GM19328 (cell line): ENCODE measurements around the gene GLP2R.

Experiments
- ATAC-seq: cut with Tn5 transposase; IDR thresholded peaks from one replicate; pipeline ENCODE4 v1.9.1; 2021; ENCODE audit warnings: mild to moderate bottlenecking, moderate library complexity; ENCODE audit not compliant: unreplicated experiment

GLP2R gene

DNA sequence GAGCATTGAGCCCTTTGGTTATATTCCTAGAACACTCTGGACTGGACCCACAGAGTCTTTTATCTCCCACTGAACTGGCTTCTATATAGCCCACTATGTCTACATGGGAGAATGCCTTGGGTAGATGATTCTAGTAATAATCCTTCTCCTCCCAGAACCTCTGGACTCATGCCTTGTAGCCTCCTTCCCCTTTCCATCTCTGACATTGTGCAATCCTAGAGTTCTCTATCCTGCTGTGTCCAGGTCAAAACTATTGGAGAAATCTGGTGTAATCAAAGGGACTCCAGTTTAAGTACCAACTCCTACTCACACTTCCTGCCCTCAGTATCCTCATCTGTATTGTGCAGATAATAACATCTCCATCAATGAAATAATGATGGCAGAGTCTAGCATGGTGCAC lies 70.2 kb downstream of the GLP2R start:
- no peak for ATAC-seq

DNA sequence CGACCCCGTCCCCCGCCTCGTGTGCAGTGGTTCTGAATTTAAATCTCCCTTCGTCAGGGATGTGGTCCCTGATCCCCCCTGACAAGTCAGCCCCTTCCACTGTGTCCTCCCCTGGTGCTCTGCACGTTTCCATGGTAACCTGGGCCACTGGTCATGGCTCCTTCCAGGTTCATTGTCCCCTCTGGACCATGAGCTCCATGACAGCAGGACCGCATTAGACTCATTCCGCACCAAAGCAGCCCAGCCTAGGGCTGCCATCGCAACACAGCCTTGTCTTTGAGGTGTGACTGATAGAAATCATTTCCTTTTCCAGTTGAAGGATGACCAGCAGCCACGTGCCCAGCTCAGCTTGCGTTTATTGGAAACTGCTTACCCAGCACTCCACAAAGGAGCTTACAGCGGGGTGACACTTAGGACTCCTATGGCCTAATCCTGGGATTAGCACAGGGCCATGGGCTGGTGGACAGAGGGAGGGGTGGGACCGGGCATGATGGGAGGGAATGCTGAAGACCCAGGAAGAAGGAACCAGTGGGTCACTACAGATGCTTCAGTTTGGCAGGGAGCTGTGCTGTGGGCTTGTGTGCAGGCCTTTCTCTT lies 71.7 kb downstream of the GLP2R start:
- no peak for ATAC-seq

DNA sequence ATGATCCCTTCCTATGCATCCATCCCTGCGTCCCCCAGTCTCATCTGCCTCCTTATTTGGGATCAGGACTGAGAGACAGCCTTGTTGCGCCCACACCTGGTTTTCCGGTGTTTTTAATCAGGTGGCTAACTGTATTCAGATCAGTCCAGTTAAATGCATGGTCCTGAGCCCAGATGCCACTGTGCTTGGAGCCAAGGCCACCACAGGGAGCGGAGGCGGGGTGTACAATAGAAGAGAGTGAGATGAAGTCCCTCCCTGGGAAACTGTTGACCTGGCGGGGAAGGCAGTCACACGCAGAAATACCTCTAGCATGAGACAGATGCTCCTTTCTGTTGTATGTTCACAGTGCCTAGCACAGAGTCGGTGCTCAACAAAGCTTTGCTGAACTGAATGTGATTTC lies 73.1 kb downstream of the GLP2R start:
- no peak for ATAC-seq

DNA sequence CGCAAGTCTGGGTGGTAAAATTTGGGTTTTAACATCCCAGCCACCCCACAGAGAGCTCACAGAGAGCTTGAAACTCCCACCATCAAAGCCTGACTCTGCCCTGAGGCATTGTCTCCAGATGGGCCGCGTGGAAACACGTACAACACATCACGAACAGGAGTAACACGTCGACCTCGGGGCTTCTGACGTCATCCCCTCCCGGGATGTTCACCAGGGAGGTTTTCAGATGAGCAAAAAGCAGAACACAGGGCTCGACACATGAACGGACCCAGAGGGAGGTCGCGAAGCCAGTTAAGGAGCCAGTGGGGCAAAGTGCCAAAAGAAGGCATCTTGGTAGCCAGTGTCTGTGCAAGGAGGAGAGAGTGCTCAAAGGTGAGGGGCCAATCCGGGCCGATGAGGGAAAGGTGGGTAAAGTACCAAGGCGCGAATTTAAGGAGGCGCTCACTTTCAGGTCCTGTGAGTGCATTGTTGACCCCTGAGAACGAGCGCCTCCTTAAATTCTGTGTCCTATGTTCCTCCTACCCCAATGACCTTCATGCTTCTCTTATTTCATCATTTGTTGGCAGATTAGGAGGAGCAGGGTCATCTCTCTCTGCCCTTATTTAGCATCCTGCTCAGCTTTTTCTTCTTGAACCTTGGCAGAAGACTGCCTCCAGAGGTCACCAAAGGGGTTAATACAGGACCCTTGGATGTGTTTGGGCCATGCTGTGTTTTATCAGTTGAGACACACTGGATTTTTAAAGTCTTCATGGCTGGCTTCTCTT lies 73.7 kb downstream of the GLP2R start:
- no peak for ATAC-seq

DNA sequence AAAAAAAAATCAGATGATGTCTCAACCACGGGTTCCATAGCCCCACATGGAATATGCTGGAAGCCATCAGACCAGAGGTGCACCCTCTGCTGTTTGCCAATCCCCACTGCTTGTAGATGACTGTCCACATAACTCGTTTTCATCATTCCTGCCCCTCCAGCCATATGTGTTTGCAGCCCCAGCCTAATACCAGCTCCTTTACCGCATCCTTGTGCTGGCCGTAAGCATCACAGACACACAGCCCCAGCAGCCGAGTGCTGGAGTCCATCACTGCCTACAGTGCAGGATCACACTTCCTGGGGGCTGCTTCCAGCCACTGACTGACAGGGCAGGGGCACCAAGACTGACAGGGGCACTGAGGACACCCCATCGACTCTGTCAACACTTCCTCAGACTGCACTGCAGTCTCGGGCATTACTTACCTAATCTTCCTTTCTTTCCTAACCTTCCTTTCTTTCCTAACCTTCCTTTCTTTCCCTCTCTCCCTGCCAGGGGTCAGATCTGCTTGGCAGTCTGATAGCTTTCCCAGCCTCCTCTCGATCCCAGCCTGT lies 74.4 kb downstream of the GLP2R start:
- ATAC-seq, result no peak

DNA sequence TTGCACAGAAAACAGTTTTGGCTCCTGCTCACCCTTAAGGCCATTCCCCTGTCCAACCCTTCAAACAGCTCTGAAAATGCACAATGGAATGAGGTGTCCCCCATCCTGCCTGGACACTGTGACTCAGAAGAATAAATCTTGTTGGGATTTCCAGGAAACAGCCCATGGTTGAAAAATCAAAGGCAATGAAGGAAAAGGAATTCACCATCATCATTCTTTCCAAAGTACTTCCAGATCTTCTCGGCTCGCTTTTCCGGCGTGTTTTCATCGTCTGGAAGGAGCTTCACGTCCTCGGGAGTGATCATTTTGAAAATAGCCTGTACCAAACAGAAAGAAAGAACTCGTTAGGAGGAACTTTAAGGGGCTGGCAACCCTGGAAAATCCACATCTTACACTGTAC lies 75.1 kb downstream of the GLP2R start:
- ATAC-seq, result no peak

DNA sequence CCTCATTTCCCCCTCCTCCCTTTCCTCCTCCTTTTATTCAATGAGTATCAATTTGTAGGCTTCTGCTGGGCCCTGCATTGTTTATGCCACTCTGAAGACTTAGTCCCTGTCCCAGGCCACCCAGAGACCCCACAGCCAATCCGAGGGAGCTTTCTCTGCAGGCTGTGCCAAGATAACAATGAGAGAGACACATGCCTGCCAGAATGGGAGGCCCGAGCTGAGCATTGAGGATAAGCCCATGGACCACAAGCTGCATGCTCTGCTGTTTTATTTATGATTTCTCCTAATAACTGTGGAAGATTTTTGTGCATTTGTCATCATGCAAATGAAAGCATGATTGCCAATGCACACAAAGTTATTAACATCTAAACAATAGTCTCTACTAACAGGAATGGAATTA lies 76.4 kb downstream of the GLP2R start:
- no peak for ATAC-seq

DNA sequence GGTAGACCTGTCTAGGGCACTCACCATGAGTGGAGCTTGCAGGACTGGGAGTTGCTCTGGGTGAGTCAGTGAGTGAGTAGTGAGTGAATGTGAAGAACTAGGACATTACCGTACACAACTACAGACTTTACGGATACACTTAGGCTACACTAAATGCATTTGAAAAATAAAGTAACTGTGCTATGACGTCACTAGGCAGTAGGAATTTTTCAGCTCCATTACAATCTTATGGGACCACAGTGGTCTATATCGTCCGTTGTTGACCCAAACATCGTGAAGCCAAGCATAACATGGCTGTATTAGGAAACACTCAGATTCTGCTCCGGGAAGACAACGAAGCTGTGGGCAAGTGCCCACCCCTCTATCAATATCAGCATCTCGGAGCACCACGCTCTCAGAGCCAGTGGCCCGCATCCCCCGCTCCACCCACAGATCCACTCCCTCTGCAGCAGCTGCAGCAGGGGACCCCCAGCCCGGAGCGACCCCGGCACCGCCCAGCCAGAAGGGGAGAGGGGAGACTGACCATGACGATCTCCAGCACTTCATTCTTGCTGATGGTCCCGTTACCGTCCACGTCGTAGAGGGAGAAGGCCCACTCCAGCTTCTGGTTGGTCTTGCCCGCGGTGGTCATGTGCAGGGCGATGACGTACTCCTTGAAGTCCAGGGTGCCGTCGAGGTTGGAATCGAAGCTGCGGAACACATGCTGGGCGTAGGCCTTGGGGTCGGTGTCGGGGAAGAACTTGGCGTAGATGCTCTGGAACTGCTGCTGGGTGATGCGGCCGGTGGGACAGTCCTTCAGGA lies 78.8 kb downstream of the GLP2R start:
- no peak for ATAC-seq

DNA sequence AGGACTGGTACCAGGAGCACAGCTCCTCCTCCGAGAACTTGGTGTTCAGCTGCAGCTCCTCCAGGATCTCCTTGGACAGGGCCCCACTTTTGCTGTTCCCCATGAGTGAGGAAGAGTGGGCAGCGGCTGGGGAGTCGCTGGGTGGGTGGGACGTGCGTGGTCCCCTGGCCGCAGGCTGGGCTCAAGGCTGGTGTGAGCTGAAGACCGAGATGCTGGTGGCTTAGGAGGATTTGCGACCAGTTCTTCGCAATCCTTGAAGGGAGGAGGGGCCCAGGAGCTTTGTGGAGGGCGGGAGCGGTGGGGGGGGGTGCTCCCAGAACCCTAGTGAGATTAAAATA lies 79.3 kb downstream of the GLP2R start, which contains the start of gene RCVRN:
TSS of gene RCVRN (minus strand) at position 194 of the 338 bp plus-strand sequence. CDS start at position 103, 91 bp downstream.
- ATAC-seq, result no peak

DNA sequence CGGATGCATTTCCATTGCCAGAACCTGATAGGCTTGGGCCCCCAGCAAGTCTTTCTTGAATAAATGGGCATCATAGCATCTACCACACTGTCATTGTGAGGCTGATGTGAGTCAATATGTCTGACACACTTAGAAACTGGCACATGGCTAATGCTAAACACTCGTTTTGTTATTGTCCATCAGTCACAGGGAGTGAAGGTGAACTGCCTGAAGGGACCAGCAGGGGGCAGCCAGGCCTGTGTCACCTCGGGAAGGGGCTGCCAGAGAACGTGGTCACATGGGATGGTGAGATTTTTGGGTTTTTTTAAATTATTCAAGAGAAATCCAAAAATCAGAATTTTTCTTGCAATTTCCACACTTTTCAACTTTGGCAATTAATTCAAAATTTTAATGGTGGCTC lies 80.2 kb downstream of the GLP2R start:
- ATAC-seq, result no peak

DNA sequence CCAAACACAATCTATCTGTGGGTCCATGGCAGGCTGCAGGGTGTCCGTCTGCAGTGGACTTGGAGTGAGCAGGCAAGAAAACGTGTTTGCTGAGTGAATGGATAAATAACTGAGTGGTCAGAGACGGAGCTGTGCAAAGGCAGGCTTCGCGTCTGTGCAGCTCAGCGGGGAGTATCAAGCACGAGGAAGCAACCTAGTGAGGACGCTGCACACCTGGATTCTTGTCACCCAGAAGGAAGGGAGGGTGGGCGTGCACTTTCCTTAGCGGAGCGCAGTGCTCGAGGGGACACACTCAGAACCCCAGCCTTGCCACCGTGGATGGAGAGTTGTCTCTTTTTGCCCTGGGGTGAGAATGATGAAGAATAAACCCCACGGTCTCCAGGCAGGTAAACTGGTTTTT lies 80.9 kb downstream of the GLP2R start:
- ATAC-seq, result no peak

DNA sequence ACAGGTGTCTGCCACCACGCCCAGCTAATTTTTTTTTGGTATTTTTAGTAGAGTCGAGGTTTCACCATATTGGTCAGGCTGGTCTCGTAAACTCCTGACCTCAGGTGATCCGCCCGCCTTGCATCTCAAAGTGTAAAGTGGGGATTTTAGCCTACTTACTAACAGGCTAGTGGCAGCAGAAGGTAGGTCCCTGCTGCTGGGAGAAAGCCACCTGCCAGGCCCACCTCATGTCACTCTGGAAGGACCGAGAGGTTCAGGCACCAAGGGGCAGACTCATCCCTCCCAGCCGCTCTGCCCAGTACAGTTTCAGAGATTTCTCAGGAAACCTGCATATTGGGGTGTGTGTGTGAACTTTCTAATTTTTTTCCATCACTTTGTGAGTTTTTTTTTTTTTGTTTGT lies 81.4 kb downstream of the GLP2R start:
- ATAC-seq, result no peak

DNA sequence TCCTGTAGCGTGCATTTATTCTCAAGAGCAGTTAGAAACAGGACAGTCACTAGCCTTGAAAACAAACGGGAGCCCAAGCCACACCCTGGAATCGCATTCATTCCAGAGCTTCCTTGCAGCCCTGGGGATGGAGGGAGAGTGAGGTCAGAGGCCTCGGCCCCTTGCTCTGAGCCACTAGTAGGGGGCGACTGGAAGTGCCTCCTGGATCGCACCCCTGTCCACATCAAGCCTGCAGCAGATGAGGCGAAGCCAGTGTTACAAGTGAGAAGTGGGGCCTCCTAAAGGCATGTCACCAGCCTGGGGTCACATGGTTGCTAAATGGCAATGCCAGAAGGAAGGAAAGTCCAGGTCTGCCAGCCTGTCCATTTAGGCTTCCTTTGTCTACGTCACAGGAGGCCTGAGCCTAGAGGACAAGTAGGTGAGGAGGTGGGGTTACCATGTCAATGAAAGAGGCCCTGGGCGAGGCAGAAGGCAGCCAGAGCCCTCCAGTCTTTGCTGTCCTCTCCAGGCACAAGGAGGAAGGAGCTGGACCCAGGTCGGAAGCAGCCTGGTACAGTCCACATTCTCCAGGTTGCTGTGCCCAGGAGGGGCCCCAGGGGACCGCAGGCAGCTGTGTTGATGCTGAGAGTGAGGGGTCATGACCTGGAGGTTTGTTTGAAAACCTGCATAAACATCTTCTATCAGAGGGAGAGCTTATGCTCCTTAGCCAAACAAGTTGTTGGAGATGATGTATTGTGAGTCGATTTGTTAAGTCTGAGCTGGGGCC lies 82.3 kb downstream of the GLP2R start:
- ATAC-seq, result no peak

DNA sequence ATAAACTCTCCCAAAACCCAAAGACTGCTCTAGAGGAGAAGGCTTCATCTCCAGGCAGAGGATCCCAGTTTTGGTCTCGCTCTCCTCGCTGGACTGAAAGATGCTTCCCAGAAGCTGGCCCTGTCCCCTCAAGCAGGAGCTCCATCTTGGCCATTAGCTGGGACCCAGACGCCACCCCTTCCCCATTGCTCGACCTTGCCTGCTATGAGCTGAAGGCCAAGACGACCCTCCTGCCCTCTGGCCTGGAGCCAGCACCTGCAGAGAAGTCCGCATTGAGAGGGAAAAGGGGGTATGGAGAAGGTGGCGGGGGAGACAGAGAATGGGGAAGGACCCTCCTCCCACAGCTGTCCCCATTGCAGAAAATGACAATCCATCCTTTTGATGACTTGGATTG lies 82.9 kb downstream of the GLP2R start:
- no peak for ATAC-seq

DNA sequence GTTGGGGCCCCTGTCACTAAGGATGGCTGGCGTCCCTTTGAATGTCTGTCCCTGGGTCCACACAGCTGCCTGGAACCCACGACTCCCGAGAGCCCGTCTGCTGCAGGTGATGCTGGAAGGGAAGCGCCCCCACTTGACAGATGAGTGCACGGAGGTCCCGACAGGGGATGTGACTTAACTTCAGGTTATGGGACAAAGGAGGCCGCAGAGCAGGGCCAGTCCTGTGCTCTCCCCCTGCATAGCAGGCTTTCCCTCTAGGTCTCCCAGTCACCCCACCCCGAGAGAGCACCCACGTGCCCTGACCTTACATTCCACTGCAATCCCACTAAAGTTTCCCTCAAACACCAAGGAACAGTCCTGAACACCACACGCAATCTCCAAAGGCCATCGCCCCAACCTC lies 85.4 kb downstream of the GLP2R start:
- no peak for ATAC-seq

DNA sequence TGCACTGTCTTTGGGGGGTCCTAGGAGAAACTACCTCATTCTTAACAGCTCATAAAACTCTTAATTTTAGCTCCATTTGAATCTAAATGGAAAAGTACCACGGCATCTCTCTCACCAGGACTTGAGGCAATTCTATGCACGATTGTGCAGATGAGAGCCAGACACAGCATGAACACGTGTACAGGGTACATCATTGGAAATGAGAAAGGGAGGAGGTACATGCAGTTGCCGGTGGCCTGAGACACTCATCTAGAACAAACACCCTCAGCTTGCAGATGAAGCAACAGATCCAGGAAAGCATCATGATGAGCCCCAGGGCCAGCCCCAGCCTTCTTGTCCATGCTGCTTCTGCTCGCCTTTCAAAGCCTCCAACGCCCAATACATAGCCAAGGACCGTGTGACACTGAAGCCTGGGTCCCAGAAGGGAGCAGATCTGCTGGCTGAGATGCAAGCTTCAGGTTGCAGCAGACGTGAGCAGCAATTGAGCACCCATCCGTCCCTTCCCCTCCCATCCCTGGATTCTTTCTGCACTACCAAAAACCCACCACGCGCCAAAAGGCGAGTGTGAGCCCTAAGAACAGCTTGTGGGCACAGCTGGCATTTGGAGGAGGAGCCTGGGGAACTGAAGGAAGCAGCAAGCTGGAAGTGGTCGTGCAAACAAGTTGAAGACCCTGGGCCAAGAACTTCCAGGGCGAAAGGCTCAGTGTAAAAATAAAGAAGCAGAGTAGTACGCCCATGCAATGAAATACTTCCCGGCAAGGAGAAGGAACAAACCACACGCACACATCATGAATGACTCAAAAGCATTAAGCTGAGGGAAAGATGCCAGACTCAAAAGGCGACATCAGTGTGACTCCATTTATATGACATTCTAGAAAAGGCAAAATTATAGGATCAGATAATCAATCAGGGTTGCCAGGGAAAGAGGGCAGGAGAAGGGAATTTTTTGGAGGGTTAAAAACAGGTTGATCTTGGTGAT lies 86.7 kb downstream of the GLP2R start:
- ATAC-seq, result no peak

DNA sequence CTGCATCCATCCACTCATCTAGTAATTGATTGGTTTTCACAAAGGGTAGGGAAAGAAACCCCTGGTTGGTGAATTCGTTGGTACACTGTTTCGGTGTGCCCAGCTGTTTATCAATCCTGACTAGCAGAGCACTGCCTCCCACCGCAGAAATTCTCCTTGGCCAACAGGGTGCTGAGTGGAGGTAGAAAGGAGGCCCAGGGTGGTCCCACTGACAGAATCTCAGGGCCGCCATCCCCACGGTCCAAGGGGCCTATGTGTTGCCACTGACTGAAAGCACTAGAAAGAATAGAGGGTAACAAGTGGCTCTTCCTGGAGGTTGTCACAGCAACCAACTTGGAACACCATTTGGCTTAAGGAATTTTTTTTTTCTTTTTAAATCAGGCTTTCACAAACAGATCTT lies 87.8 kb downstream of the GLP2R start:
- no peak for ATAC-seq

DNA sequence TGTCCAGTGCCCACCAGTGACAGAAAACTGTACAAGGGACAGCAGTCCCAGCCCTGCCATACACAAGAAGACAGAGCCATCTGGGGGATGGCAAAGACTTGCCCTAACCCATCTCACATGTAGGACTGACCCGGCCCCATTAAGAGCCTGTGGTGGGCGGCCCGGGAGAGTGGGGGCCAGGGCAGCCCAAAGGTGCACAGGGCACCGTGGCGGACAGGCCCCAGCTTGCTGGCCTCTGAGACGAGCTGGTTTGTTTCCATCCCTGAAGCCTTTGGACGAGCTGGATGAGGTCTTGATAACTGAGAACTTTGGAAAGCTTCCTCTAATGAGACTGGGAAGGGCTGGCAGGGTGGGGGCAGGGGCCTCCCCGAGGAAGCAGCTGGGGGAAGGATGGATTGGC lies 90.4 kb downstream of the GLP2R start:
- no peak for ATAC-seq

DNA sequence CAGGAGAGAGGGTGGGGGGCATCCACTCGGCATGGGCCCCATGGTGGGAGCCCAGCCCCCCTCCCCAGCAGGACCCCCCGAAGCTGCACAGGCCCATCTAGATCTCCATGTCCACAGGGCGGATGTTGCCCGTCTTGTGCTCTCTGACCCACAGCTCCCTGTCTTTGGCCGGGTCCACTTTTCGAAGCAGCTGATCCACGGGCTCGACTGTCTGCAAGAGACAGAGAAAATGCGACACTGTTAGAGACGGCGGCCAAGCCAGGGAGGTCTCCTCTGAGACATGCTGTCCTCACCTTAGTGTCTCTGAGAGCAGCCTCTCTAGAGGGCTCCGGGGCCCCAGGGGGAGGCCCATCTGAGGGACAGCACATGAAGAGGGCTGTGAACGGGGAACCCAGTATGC lies 91.4 kb downstream of the GLP2R start:
- no peak for ATAC-seq

DNA sequence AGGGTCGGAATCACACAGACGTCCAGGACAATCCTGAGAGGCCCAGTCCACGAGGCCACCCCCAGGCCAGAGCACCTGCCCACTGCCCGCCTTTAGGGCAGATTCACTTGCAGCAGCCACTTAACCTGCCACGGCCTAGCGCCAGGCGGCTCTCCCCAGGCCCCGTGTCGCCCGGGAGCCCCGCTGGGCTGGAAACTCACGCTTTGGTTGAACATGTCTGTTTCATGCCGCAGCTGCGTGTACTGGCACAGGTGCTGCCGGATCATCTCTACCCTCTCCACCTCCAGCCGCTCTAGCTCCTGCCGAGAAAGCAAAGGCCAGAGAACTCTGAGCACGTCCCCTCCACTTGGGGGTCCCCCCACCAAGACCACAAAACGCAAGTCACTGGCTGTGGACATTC lies 92.1 kb downstream of the GLP2R start:
- no peak for ATAC-seq
